Ishikawa (cell line): ENCODE data around the gene AFP.

Source experiments
- CEBPB ChIP-seq: IDR thresholded peaks from 2 replicates; pipeline ENCODE4 v1.6.1; 2012
- EP300 ChIP-seq: IDR thresholded peaks from 2 replicates; pipeline ENCODE4 v1.6.1; 2012; ENCODE audit warnings: borderline replicate concordance
- TF ChIP-seq, protein P1 (sequence below): IDR thresholded peaks from 2 replicates; pipeline ENCODE4 v1.6.1; 2012
- TF ChIP-seq, protein P2 (sequence below): IDR thresholded peaks from 2 replicates; pipeline ENCODE4 v1.6.1; 2012; ENCODE audit warnings: low read depth, mild to moderate bottlenecking

DNA sequence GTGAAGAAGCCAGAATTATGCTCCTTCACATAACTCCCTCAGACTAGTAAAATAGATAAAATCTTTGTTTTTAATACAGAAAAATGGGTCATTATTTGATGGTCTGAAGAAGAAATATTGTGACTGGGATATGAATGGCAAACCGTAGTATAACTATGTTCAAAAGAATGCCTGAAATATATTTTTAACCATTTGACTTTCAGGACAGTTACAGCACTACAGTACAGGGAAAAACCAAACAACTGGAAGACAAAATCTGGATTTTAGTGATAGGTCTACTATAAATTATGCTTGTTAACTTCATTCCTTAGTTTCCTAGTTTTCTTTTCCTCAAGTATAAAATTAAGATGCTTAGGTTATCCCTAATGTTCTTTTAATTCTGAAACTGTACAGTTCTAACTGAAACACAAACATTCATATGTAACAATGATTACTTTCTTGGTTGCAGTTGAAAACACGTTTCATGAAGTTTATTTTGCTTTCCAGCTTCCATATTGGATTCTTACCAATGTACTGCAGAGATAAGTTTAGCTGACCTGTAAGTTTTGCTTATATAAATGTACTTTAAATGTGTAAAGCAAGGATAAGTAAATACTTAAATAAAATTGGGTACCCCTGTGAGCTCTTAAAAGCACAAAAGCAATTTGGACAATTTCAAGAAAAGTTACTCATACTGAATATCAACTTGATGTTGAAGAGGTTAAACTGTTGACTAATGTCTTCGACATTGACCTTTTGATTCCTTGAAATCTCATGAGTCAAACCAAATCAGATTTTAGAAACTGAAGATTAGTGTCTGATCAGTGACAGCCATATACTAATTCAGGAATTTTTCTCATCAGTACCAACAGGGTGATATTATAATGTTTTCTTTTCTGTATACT lies 895 bp downstream of the AFP start:
- TF ChIP-seq, protein P1, sequence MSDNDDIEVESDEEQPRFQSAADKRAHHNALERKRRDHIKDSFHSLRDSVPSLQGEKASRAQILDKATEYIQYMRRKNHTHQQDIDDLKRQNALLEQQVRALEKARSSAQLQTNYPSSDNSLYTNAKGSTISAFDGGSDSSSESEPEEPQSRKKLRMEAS = no peak
- TF ChIP-seq CEBPB (no peak), EP300 (no peak)
- TF ChIP-seq, protein P2, sequence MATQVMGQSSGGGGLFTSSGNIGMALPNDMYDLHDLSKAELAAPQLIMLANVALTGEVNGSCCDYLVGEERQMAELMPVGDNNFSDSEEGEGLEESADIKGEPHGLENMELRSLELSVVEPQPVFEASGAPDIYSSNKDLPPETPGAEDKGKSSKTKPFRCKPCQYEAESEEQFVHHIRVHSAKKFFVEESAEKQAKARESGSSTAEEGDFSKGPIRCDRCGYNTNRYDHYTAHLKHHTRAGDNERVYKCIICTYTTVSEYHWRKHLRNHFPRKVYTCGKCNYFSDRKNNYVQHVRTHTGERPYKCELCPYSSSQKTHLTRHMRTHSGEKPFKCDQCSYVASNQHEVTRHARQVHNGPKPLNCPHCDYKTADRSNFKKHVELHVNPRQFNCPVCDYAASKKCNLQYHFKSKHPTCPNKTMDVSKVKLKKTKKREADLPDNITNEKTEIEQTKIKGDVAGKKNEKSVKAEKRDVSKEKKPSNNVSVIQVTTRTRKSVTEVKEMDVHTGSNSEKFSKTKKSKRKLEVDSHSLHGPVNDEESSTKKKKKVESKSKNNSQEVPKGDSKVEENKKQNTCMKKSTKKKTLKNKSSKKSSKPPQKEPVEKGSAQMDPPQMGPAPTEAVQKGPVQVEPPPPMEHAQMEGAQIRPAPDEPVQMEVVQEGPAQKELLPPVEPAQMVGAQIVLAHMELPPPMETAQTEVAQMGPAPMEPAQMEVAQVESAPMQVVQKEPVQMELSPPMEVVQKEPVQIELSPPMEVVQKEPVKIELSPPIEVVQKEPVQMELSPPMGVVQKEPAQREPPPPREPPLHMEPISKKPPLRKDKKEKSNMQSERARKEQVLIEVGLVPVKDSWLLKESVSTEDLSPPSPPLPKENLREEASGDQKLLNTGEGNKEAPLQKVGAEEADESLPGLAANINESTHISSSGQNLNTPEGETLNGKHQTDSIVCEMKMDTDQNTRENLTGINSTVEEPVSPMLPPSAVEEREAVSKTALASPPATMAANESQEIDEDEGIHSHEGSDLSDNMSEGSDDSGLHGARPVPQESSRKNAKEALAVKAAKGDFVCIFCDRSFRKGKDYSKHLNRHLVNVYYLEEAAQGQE = no peak
